RPMI8226 (cell line): Measurements from ENCODE around the gene ARL5B.
A peak's percentile ranks its signal among the peaks of the same experiment; 100 is the strongest.
"Not testable (repeated sequence)": the region's sequence is repeated elsewhere in the genome, so short reads cannot be mapped to it uniquely, and the experiment has no call there.

Experiments used
- DNase-seq: peaks from one replicate; pipeline ENCODE4 v3.0.0-alpha.2; 2015

Gene ARL5B, protein sequence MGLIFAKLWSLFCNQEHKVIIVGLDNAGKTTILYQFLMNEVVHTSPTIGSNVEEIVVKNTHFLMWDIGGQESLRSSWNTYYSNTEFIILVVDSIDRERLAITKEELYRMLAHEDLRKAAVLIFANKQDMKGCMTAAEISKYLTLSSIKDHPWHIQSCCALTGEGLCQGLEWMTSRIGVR

DNA sequence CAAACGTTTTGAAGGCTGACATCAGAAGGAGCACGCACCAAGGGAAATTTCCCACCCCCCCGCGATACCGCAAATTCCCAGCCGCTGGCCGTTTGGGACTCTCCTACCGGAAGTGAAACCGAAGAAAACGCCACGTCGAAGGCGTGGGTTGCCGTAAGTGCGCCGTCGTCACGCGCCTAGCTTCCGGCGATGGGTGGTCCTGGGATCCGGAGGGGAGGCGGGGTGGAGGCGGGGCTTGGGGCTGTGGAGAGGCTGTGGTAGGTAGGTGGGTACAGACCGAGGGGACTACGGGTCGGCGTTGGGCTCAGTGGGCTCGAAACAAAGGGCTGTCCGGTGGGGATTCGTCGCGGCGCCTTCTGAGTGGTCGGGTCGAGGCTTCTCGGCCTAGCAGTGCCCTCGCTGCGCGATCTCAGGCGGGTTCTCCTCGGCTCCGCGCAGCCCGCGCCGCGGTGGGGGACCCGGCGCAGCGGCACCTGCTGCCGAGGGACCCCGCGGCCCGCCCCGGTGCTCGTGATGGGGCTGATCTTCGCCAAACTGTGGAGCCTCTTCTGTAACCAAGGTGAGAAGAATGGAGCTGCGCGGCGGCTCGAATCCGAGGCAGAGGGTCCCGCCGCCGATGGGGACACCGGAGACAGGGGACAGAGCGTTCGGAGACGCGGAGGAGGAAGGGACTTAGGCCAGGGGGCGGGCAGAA lies at the start of gene ARL5B:
Gene ARL5B, plus strand, starts transcription at position 307 of the 694 bp plus-strand sequence. Its CDS starts 207 bp downstream, at position 514.
- DNase-seq, result peak; percentile 95

DNA sequence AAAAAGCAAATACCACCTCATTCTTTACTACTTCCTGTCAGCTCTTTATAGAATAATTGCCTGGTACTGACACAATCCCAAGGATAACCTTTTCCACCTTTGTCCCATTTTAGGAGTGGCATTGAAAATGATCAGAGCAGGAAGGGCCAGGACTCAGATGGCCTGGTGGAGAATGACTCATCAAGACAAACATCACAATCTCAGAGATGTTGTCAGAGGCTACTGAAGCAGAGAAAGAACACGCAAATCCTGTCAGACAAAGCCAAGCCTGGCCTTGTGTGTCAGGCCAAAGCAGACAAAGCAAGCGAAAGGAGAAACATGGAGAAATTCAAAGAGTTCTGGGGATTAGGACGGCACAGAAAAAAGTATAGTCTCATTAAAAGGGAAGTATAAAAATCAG lies 48.7 kb upstream of the ARL5B start:
- no peak for DNase-seq

DNA sequence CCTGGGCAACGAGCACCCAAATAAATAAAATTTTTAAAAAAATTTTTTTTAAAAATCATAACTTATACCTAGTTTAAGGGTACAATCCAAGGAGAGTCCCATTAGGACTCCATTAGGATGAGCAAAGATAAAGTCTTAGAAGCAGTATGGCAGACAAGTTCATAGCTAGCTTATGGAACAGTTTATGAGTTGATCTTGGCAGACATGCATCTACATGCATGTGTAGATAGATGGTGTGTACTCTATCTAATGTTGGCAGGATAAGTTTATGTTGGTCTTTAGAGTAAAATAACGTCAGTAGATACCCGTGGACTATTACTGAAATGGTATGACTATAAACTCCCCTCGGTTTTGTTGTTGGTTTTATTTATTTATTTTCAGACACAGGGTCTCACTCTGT lies 48.1 kb upstream of the ARL5B start:
- no peak for DNase-seq

GRCh38 chr10:18615618-18616017 lies 43.6 kb upstream of the ARL5B start:
- DNase-seq, result no peak

- no peak for DNase-seq
Observed at GRCh38 chr10:18616337-18616736, 42.9 kb upstream of the ARL5B start.

- no peak for DNase-seq
Observed at GRCh38 chr10:18619016-18619415, 40.2 kb upstream of the ARL5B start.

DNA sequence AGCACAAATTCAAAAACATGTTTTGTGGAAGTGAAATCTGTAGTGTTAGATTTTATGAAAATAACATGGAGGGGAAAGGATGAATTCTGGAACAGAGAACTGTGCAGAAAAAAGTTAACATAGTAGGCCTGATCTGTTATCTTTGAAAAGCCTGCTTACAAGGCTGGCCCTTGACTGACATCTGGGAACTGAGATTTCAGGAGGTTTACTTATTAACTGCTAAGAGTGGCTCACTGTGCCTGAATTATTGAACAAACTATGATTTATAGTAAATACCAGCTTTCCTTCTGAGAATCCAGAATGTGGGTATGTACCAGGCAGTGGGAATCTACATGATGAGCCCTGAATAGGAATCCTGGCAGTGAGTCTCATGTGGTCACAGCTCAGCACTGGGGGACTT lies 38.4 kb upstream of the ARL5B start:
- DNase-seq, result no peak

DNA sequence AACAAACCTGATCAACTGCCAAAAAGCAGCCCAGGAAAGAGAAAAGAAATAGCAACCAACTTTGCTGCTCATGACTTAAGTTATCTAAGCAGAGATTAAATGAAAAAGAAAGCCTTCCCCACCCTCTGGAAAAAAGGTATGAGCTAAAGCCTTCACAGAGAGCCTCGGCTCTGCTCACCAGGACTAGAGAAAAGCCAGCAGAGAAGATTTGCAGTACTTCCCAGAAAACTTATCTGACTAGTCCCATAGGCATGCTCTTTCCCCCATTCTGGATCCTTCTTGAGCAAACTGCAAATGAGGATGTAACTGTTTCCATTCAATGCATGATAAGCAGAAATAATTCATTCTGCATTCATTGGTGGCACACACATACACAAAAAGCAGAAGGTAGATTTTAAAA lies 35.6 kb upstream of the ARL5B start:
- DNase-seq, result not testable (repeated sequence)

DNA sequence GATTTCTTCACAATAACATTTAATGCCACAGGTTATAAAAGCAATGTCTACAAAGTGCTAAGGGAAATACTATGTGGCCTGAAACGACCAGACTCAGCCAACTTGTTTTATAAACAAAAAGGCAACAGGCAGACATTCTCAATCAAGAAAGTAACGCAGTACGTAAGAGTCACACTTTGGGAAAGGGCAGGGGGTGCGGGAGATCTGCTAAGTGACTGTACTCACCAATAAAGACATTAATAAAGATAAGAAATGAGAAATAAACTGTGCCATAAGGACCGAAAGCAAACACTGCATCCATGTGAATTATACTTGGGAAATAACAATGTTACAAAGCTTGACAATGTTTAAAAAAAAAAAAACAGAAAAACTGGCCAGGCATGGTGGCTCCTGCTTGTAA lies 33.3 kb upstream of the ARL5B start:
- DNase-seq, result no peak

DNA sequence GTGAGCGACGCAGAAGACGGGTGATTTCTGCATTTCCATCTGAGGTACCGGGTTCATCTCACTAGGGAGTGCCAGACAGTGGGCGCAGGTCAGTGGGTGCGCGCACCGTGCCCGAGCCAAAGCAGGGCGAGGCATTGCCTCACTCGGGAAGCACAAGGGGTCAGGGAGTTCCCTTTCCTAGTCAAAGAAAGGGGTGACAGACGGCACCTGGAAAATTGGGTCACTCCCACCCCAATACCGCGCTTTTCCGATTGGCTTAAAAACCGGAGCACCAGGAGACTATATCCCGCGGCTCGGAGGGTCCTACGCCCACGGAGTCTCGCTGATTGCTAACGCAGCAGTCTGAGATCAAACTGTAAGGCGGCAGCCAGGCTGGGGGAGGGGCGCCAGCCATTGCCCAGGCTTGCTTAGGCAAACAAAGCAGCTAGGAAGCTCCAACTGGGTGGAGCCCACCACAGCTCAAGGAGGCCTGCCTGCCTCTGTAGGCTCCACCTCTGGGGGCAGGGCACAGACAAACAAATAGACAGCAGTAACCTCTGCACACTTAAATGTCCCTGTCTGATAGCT lies 31.7 kb upstream of the ARL5B start:
- DNase-seq, result not testable (repeated sequence)

GRCh38 chr10:18632500-18632899 lies 26.7 kb upstream of the ARL5B start:
- DNase-seq, result not testable (repeated sequence)

- no peak for DNase-seq
Observed at GRCh38 chr10:18635995-18636394, 23.2 kb upstream of the ARL5B start.

DNA sequence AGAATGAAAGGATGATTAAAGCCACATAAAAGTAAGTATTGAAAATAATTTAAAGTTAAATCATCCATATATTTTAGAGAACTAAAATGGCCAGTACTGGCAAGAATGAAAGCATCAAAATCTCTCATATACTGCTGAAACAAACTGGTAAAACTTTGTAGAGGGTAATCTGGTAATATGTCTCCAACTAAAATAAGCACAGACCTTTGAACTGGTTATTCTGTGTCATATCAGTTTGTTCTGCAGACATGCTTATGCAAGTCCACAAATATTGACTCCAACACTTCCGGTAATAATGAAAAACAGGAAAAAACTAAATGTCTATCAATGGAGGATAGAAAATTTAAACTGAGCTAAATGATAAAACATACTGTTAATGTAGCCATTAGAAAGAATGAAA lies 21.8 kb upstream of the ARL5B start:
- not testable (repeated sequence) for DNase-seq

- not testable (repeated sequence) for DNase-seq
Observed at GRCh38 chr10:18639719-18640118, 19.5 kb upstream of the ARL5B start.

DNA sequence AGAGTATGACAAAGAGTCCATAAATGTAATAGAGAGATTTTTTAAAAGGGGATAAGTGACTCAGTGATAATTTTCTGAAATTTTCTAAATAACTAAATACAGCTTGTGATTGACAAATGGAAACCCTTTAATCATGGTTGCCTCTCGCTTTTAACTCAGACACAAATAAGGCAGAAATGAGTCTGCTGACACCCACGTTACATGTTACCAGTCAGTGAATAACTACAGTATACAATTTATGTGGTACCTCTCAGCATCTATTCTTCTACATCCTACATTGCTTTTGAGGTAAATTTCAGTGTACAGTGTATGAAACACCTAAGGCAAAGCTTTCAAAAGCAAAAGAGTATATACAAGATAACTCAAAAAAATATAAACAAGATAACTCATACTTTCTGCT lies 12.1 kb upstream of the ARL5B start:
- DNase-seq, result no peak

GRCh38 chr10:18647945-18648344 lies 11.3 kb upstream of the ARL5B start:
- DNase-seq, result no peak

- DNase-seq, result no peak
Observed at GRCh38 chr10:18649364-18649959, 9.8 kb upstream of the ARL5B start.

GRCh38 chr10:18650404-18650997 lies 8.7 kb upstream of the ARL5B start:
- peak; percentile 23 for DNase-seq

DNA sequence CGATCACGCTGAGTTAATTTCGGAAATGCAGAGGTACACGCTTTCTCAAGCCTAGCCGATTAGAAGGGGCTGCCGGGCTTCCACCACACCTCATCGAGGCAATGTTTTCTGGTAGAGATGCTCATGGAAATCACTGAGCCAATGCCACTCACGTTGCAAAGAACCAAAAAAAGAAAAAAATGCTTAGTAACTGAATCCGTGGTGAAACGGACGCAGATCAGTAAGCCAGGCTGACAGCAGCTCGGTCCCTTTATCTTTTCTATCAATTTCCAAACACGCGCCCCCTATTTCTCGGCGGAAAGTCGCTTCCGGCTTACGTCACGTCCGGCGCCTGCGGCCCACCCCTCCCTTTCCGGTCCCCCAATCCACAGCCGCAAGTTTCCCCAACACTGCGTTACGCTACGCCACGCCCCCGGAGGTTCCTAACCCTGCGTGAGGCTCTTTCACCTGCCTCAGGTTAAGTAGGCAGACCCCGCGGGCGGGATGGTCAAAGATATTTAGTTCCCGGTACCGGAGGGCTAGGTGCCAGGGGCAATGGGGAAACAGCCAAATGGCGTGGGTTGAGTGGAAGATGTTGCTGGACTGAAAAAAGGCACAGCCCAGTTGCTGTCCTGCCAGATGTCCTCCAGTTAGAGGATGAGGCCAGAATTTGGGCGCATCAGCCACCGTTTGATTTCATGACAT lies 7.8 kb upstream of the ARL5B start, which contains the start of gene NSUN6:
Gene NSUN6, minus strand, starts transcription at position 264 of the 684 bp plus-strand sequence. CDS start 384 bp downstream, outside the sequence.
- peak; percentile 96 for DNase-seq

GRCh38 chr10:18653112-18653511 lies 6.1 kb upstream of the ARL5B start:
- no peak for DNase-seq

DNA sequence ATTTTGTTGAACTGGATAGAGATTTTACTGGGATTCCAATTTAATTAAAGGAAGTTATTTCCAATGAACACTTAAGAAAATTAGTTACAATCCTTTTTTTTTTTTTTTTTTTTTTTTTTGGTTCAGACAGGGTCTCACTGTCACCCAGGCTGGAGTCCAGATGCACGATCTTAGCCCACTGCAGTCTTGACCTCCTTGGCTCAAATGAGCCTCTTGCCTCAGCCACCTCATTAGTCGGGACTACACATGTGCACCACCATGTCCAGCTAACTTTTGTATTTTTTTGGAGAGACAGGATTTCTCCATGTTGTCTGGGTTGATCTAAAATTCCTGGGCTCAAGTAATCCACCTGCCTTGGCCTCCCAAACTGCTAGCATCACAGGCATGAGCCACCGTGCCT lies 2.5 kb upstream of the ARL5B start:
- no peak for DNase-seq

DNA sequence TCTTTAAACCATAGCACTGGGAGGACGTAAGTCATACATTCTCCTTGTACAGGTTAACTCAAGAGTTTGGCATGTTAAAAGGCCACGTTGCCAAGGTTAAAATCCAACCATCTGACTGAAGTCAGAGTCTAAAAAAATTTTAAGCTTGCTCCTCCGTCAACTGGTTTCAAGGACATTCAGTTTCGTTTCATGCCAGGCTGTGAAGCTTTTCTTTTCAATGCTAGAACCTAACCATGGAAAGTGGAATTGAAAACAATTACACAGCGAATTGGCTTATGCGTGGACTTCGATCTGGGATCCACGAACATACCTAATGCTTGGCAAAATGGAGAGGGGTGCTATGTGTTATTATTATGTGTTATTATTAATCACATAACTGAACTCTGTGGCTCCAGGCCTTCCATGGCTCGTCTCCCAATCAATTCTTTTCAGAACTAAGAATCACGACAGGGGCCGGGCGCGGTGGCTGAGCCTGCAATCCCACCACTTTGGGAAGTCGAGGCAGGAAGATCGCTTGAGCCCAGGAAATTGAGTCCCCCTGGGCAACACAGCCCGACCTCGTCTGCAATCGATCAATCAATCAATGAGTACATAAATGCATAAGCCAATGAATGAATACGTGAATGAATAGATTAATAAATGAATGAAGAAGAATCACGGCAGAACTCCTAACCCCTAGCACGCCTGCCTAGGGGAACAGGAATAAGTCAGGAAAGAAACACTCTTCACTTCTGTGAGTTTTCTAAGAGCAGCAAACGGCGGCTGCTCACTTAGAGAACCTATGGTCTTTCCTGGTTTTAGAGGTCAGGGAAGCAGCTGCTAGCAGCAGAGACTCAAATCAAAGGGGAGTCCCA lies 733 bp upstream of the ARL5B start:
- peak; percentile 8 for DNase-seq
